ENCODE measurements around the gene PDE11A. TPM values are rescaled to one million over a fixed set of nuclear protein-coding genes. Genes with fewer than 3 reads are reported as not detected.

The PDE11A gene
- total and polyA plus RNA-seq, 2 of the 8 experiments (the other 6 are each of a cell fraction or from before 2014, with no cell fraction given): 0.19 to 0.23 TPM

- H3K79me2 ChIP-seq (ENCODE audit: control insufficient read depth in 1 of 2, insufficient read depth in 2 of 2, low read length in 2 of 2): no peaks in the 10 kb centered on the region
- H2BK12ac ChIP-seq (ENCODE audit: low read depth, low read length): no peak overlapping the region
- H3K79me1 ChIP-seq (ENCODE audit: low read depth, low read length): no peaks in the 10 kb centered on the region
- FAIRE-seq: no peak
- H4K91ac ChIP-seq (replicated peaks; ENCODE audit: insufficient read length, low read length): no peak overlapping the region
- no peak overlapping the region for H2BK5ac ChIP-seq (ENCODE audit: low read depth, low read length)
- TF ChIP-seq CBX8 (IDR thresholded peaks at IDR 0.05; ENCODE audit: borderline replicate concordance, low read depth, low read length) (no peak), BCL11A (IDR thresholded peaks at IDR 0.05; ENCODE audit: low read depth in 2 of 2, low read length in 2 of 2) (no peak)
- no peak overlapping the region for H4K8ac ChIP-seq (ENCODE audit: extremely low read depth, insufficient read depth, low read length)
- H3K36me3 ChIP-seq (ENCODE audit: control insufficient read depth in 2 of 4, insufficient read depth in 4 of 4, low read length in 3 of 4): no peaks in the 10 kb centered on the region
- no peak overlapping the region for H3K4me2 ChIP-seq (ENCODE audit: insufficient read depth in 1 of 2, low read depth in 2 of 2, low read length in 2 of 2)
- no peak overlapping the region for H3K9ac ChIP-seq (replicated peaks in 1 of 4; ENCODE audit: extremely low read depth in 1 of 4, low read depth in 3 of 4, low read length in 3 of 4)
- H3K23ac ChIP-seq (ENCODE audit: insufficient read length): no peak overlapping the region
- CTCF ChIA-PET (ENCODE audit: partially characterized antibody): interaction anchor here (0.9 to 2.7 kb wide), 5 partner anchors 9 to 91 kb away, joined by 3 to 9 read pairs (median 4); no protein-coding TSS in a partner anchor
- DNase-seq (ENCODE audit: low read depth in 1 of 2, low spot score in 2 of 2): no peak
- POLR2A ChIA-PET (ENCODE audit: partially characterized antibody): no interaction called here
- H3K4me3 ChIP-seq (ENCODE audit: extremely low read depth in 1 of 4, insufficient read depth in 2 of 4, low read depth in 3 of 4, low read length in 4 of 4): no peak overlapping the region
- no peak overlapping the region for H2BK15ac ChIP-seq (ENCODE audit: low read length)
- H3K27me3 ChIP-seq (replicated peaks in 1 of 4; ENCODE audit: control insufficient read depth in 3 of 4, extremely low read depth in 1 of 4, insufficient read depth in 3 of 4, low read length in 3 of 4): peaks cover 4 to 15% (median 11%) of the 10 kb centered on the region in 4 experiments; a peak in 5 of 7 replicates
- no peak overlapping the region for H4K5ac ChIP-seq (ENCODE audit: insufficient read length, low read depth, low read length)
- no peaks in the 10 kb centered on the region for H4K20me1 ChIP-seq (replicated peaks in 1 of 2; ENCODE audit: control insufficient read depth in 1 of 2, insufficient read depth in 2 of 2, low read length in 2 of 2)
- H3K27ac ChIP-seq (ENCODE audit: low read depth, low read length): no peak overlapping the region
- no peak overlapping the region for H3K18ac ChIP-seq (ENCODE audit: extremely low read depth, low read length)
- H3K4me1 ChIP-seq (replicated peaks in 1 of 4; ENCODE audit: control insufficient read depth in 3 of 4, insufficient read depth in 4 of 4, low read length in 3 of 4): peaks cover 0 to 2% (median 1%) of the 10 kb centered on the region in 4 experiments; a peak in 2 of 7 replicates
- H3K4ac ChIP-seq (replicated peaks; ENCODE audit: insufficient read length, low read depth, low read length): no peak overlapping the region
- no peak overlapping the region for H3K14ac ChIP-seq (ENCODE audit: insufficient read length)
- 0 out of 2 replicates have a peak, but pooled peaks cover 2% of the 10 kb centered on the region for H3K23me2 ChIP-seq (ENCODE audit: low read depth, low read length)
- H3K56ac ChIP-seq (replicated peaks; ENCODE audit: insufficient read length, low read depth, low read length): no peak overlapping the region
- H2BK120ac ChIP-seq (replicated peaks; ENCODE audit: low read depth, low read length): no peak overlapping the region
- no peaks in the 10 kb centered on the region for H3K9me3 ChIP-seq (ENCODE audit: insufficient read depth in 2 of 2, low read depth in 1 of 2, low read length in 1 of 2)
- no peak overlapping the region for H2AK5ac ChIP-seq (ENCODE audit: low read depth, low read length)
- H2BK20ac ChIP-seq (ENCODE audit: low read length): no peak overlapping the region
- no peak overlapping the region for H2AFZ ChIP-seq (ENCODE audit: low read length)
- 87% methylated on average over 3 of the region's 3 CpGs; no CpG with 5 or more reads in 1 of the 2 experiments for WGBS, 2 experiments (ENCODE audit: extremely low coverage in 1 of 2, insufficient coverage in 1 of 2, insufficient read length in 1 of 2, insufficient replicate concordance in 2 of 2, low coverage in 1 of 2, low lambda C conversion rate in 2 of 2, missing lambda C conversion rate in 1 of 2)
Measured at GRCh38 chr2:177676636-177677035, 395.9 kb downstream of the PDE11A start.

Measured in H1 (cell line).